Left lung (tissue), 10 donors: ENCODE data around the gene ZNF136. TPM values are rescaled to one million over a fixed set of nuclear protein-coding genes. Genes with fewer than 3 reads are reported as not detected.

Source experiments
- ATAC-seq: fragments of 200-7000 bp; cut with Tn5 transposase; one replicate; pipeline ENCODE4 v1.9.1; 2020; ENCODE audit warnings: moderate library complexity
- DNase-seq, 4 donors: peaks; one replicate each; pipeline ENCODE4 v3.0.0-alpha.2; 2013 to 2020
- H3K27ac ChIP-seq, 2 donors: fragments of 200-600 bp; sonication (generic) in 1 of 2; one replicate each; pipeline versions ENCODE4 v1.5.0 to v1.8.0; 2020 to 2021
- H3K27me3 ChIP-seq, 2 donors: fragments of 200-600 bp; sonication (generic) in 1 of 2; one replicate each; pipeline versions ENCODE4 v1.5.0 to v1.8.0; 2020 to 2021
- H3K36me3 ChIP-seq, 2 donors: fragments of 200-600 bp; sonication (generic) in 1 of 2; one replicate each; pipeline versions ENCODE4 v1.5.0 to v1.8.0; 2020 to 2021
- H3K4me1 ChIP-seq, 2 donors: fragments of 200-600 bp; one replicate each; pipeline ENCODE4 v1.8.0; 2021
- H3K4me3 ChIP-seq, 2 donors: fragments of 200-600 bp; sonication (generic) in 1 of 2; one replicate each; pipeline versions ENCODE4 v1.5.0 to v1.8.0; 2020 to 2021; ENCODE audit warnings: mild to moderate bottlenecking in 1 of 2
- H3K9me3 ChIP-seq, 2 donors: fragments of 200-600 bp; sonication (generic) in 1 of 2; one replicate each; pipeline versions ENCODE4 v1.5.0 to v1.8.0; 2020 to 2021
- intact Hi-C, 2 donors: fragments of 100-400 bp; cut with DNase I; formaldehyde crosslinking; loops; one replicate each; pipeline versions ENCODE4 v1.11.2 to v1.14.2; 2022
- polyA plus RNA-seq, 6 donors: library from polyadenylated mRNA; unstranded; fragments of 120-200 nt; gene quantifications; one replicate each; pipeline ENCODE4 v1.2.1, GENCODE V29; 2013; ENCODE audit not compliant: insufficient read length in 6 of 6
- total RNA-seq, 2 donors: library from RNA; stranded (reverse); fragmentation: NEBNext Ultra II Directional; extraction: Animal tissue kit (Norgen Biotek cat#: 25700); gene quantifications; one replicate each; pipeline ENCODE4 v1.2.1, GENCODE V29; 2021
- TF ChIP-seq, protein P1 (sequence below), 2 donors: fragments of 200-600 bp; sonication (generic) in 1 of 2; IDR thresholded peaks; one replicate each; pipeline versions ENCODE4 v1.5.0 to v1.8.0; 2021; ENCODE audit warnings: antibody characterized with exemption in 2 of 2
- donor health status: DM: no; HTN: yes; CAD: no.
- donor health status: DM: no; HTN: no; CAD: no.

ZNF136 gene
- total and polyA plus RNA-seq, 8 donors = 8.9 to 18.3 (median 15.2) TPM

- no peak overlapping the region for H3K27ac ChIP-seq
- no peaks in the 10 kb centered on the region for H3K4me1 ChIP-seq
- no peaks in the 10 kb centered on the region for H3K27me3 ChIP-seq
- peaks cover 0 to 48% of the 10 kb centered on the region in 2 donors for H3K36me3 ChIP-seq
- ATAC-seq (no peak), DNase-seq (no peak)
- H3K9me3 ChIP-seq = peaks cover 0 to 72% of the 10 kb centered on the region in 2 donors
- intact Hi-C loops = no loop called here
- H3K4me3 ChIP-seq = no peak overlapping the region
- TF ChIP-seq, protein P1, sequence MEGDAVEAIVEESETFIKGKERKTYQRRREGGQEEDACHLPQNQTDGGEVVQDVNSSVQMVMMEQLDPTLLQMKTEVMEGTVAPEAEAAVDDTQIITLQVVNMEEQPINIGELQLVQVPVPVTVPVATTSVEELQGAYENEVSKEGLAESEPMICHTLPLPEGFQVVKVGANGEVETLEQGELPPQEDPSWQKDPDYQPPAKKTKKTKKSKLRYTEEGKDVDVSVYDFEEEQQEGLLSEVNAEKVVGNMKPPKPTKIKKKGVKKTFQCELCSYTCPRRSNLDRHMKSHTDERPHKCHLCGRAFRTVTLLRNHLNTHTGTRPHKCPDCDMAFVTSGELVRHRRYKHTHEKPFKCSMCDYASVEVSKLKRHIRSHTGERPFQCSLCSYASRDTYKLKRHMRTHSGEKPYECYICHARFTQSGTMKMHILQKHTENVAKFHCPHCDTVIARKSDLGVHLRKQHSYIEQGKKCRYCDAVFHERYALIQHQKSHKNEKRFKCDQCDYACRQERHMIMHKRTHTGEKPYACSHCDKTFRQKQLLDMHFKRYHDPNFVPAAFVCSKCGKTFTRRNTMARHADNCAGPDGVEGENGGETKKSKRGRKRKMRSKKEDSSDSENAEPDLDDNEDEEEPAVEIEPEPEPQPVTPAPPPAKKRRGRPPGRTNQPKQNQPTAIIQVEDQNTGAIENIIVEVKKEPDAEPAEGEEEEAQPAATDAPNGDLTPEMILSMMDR (IDR thresholded peaks at IDR 0.05) = no peak
Observed at GRCh38 chr19:12180377-12180776, 17.5 kb downstream of the ZNF136 start.

GRCh38 chr19:12187625-12188024 lies 24.7 kb downstream of the ZNF136 start:
- H3K27me3 ChIP-seq = no peaks in the 10 kb centered on the region
- peaks cover 9 to 93% of the 10 kb centered on the region in 2 donors for H3K36me3 ChIP-seq
- TF ChIP-seq, protein P1 (IDR thresholded peaks at IDR 0.05) = no peak
- ATAC-seq (no peak), DNase-seq (no peak)
- peaks cover 0 to 100% of the 10 kb centered on the region in 2 donors for H3K9me3 ChIP-seq
- H3K4me1 ChIP-seq = no peaks in the 10 kb centered on the region
- no peak overlapping the region for H3K27ac ChIP-seq
- H3K4me3 ChIP-seq = no peak overlapping the region
- intact Hi-C loops = no loop called here

GRCh38 chr19:12194827-12195731 lies 32.2 kb downstream of the ZNF136 start:
- ATAC-seq (peak; percentile 99), DNase-seq (peak; percentile 82 to 93 (median 86))
- intact Hi-C loops = no loop called here
- Histone ChIP-seq H3K4me1 (peaks cover 0 to 11% of the 10 kb centered on the region in 2 donors), H3K27ac (peak overlapping the region; percentile 79 to 83), H3K4me3 (peak overlapping the region; percentile 61 to 92), H3K9me3 (peaks cover 0 to 76% of the 10 kb centered on the region in 2 donors), H3K36me3 (peaks cover 0 to 23% of the 10 kb centered on the region in 2 donors), H3K27me3 (peaks cover 0 to 14% of the 10 kb centered on the region in 2 donors)
- TF ChIP-seq, protein P1 (IDR thresholded peaks at IDR 0.05) = no peak

DNA sequence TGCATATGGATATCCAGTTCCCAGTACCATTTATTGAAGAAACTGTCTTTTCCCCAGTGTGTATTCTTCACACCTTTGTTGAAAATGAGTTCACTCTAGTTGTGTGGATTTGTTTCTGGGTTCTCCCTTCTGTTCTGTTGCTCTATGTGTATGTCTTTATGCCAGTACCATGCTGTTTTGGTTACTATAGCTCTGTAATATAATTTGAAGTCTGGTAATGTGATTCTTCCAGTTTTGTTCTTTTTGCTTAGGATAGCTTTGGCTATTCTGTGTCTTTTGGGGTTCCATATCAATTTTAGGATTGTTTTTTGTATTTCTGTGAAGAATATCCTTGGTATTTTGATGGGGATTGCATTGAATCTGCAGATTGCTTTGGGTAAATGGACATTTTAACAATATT lies 35.2 kb downstream of the ZNF136 start:
- ATAC-seq (no peak), DNase-seq (no peak)
- peaks cover 0 to 46% of the 10 kb centered on the region in 2 donors for H3K9me3 ChIP-seq
- H3K4me3 ChIP-seq = no peak overlapping the region
- H3K4me1 ChIP-seq = peaks cover 0 to 15% of the 10 kb centered on the region in 2 donors
- H3K36me3 ChIP-seq = no peaks in the 10 kb centered on the region
- H3K27me3 ChIP-seq = peaks cover 0 to 14% of the 10 kb centered on the region in 2 donors
- TF ChIP-seq, protein P1 (IDR thresholded peaks at IDR 0.05) = no peak
- intact Hi-C loops = no loop called here
- no peak overlapping the region for H3K27ac ChIP-seq

GRCh38 chr19:12199757-12200419 lies 37.0 kb downstream of the ZNF136 start:
- no peak overlapping the region for H3K4me3 ChIP-seq
- DNase-seq (no peak), ATAC-seq (peak; percentile 74)
- H3K9me3 ChIP-seq = peaks cover 0 to 34% of the 10 kb centered on the region in 2 donors
- peaks cover 0 to 15% of the 10 kb centered on the region in 2 donors for H3K4me1 ChIP-seq
- intact Hi-C loops = no loop called here
- H3K27me3 ChIP-seq = peaks cover 0 to 9% of the 10 kb centered on the region in 2 donors
- H3K36me3 ChIP-seq = no peaks in the 10 kb centered on the region
- TF ChIP-seq, protein P1 (IDR thresholded peaks at IDR 0.05) = no peak
- H3K27ac ChIP-seq = peak overlapping the region in 1 of 2 donors; percentile 35
